ENCODE data around the gene PTMS. TPM values are rescaled to one million over a fixed set of nuclear protein-coding genes. Genes with fewer than 3 reads are reported as not detected.

PTMS gene
- total and polyA plus RNA-seq, 10 of the 15 experiments (the other 5 are each of a cell fraction or from before 2014, with no cell fraction given): 2.1 to 127 (median 29.8) TPM

DNA sequence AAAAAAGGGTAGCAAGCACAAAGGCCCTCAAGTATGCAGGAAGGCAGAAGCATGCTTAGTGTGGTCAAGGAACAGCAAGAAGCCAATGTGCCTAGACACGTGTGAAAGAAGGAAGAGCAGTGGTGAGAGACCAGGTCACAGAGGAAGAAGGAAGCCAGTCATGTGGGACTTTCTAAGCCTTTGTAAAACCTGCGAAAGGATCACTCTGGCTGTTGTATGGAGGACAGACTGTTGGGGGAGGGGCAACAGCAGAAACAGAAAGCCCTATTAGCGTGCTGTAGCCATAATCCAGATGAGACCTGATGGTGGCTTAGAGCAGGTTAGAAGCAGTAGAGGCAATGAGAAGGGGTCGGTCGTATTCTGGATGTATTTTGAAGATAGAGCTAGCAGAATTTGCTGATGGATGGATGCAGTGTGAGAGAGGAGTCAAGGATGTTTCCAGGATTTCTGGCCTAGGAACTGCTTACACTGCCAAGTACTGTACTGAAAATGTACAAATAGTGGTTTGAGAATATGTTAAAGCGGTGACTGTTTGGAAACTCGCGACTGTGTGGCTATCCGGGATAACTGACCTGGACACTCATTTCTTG, 7.6 kb upstream of the PTMS start:
- ATAC-seq: peak; percentile 46
- ChIA-PET RAD21 (ENCODE audit: unreplicated experiment) (interaction anchor here (1.5 to 1.7 kb wide), 2 partner anchors 14 to 22 kb away, joined by 3 read pairs; no protein-coding TSS in a partner anchor), SMC1A (ENCODE audit: uncharacterized antibody, unreplicated experiment) (interaction anchor here (1.2 to 1.9 kb wide), 4 partner anchors 10 to 35 kb away, joined by 3 to 7 read pairs (median 4); no protein-coding TSS in a partner anchor), CTCF (interaction anchor here (1.1 to 10.9 kb wide), 4 partner anchors 8 to 76 kb away, joined by 3 to 221 read pairs (median 7); partner anchors contain the start of genes LAG3 and PTMS), POLR2A (interaction anchor here (1.2 to 2.1 kb wide), 5 partner anchors 8 to 72 kb away, joined by 4 to 7 read pairs (median 4); partner anchors contain the start of gene PTMS)
- DNase-seq (ENCODE audit: low read depth, low spot score): no peak
- no peaks in the 10 kb centered on the region for H3K9me3 ChIP-seq (replicated peaks; ENCODE audit: control insufficient read depth, insufficient read depth, low read length)
- H2AFZ ChIP-seq (ENCODE audit: control insufficient read depth, low read depth, low read length): peak overlapping the region; percentile 60
- no TSS peak for BruUV-seq (replicated peaks)
- H3K27ac ChIP-seq (ENCODE audit: control insufficient read depth, insufficient read depth): no peak overlapping the region
- H4K20me1 ChIP-seq (ENCODE audit: control insufficient read depth, insufficient read depth): no peaks in the 10 kb centered on the region
- H3K79me2 ChIP-seq (ENCODE audit: control insufficient read depth, insufficient read depth, low read length): no peaks in the 10 kb centered on the region
- intact Hi-C loops (cut with micrococcal nuclease; ENCODE audit: unreplicated experiment): no loop called here
- H3K4me3 ChIP-seq: no peak overlapping the region
- WGBS (ENCODE audit: insufficient coverage, insufficient replicate concordance, low lambda C conversion rate, missing lambda C conversion rate): 64% methylated on average over 9 of the region's 9 CpGs
- in situ Hi-C loops (cut with MboI): no loop called here
- H3K4me1 ChIP-seq (ENCODE audit: control insufficient read depth, insufficient read depth, low read length): peaks cover 12% of the 10 kb centered on the region
- no peak overlapping the region for H3K9ac ChIP-seq (ENCODE audit: control insufficient read depth, insufficient read depth, low read length)
- H3K36me3 ChIP-seq (ENCODE audit: control insufficient read depth in 2 of 2, insufficient read depth in 2 of 2, low read length in 1 of 2): no peaks in the 10 kb centered on the region
- H3K27me3 ChIP-seq (replicated peaks in 1 of 2; ENCODE audit: control insufficient read depth in 2 of 2, insufficient read depth in 2 of 2, low read length in 1 of 2): no peaks in the 10 kb centered on the region
- TF ChIP-seq NBN (IDR thresholded peaks at IDR 0.05): 0 out of 2 replicates have a peak, but pooled peaks have one; percentile 27
- no peak for TF ChIP-seq HDGF (IDR thresholded peaks at IDR 0.05)
- TF ChIP-seq, protein P1, sequence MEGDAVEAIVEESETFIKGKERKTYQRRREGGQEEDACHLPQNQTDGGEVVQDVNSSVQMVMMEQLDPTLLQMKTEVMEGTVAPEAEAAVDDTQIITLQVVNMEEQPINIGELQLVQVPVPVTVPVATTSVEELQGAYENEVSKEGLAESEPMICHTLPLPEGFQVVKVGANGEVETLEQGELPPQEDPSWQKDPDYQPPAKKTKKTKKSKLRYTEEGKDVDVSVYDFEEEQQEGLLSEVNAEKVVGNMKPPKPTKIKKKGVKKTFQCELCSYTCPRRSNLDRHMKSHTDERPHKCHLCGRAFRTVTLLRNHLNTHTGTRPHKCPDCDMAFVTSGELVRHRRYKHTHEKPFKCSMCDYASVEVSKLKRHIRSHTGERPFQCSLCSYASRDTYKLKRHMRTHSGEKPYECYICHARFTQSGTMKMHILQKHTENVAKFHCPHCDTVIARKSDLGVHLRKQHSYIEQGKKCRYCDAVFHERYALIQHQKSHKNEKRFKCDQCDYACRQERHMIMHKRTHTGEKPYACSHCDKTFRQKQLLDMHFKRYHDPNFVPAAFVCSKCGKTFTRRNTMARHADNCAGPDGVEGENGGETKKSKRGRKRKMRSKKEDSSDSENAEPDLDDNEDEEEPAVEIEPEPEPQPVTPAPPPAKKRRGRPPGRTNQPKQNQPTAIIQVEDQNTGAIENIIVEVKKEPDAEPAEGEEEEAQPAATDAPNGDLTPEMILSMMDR (IDR thresholded peaks at IDR 0.05 in 2 of 3, conservative IDR thresholded peaks at IDR 0.05 in 1 of 3; ENCODE audit: control insufficient read depth in 2 of 3, extremely low read depth in 1 of 3, insufficient read depth in 1 of 3, low read depth in 3 of 3, low read length in 3 of 3): no peak
- H3K4me2 ChIP-seq (ENCODE audit: control insufficient read depth, insufficient read depth): no peak overlapping the region; the same call in 1 of the 2 replicates
- no peak for FAIRE-seq
